Liver (tissue), 3 donors: ENCODE measurements around the gene XCR1.

Source experiments
- EGR1 ChIP-seq, 2 donors: IDR thresholded peaks; 2 replicates each; pipeline ENCODE4 v1.6.1; 2016 to 2018; ENCODE audit warnings: antibody characterized with exemption in 2 of 2, low read depth in 2 of 2
- FOXA1 ChIP-seq: IDR thresholded peaks from 2 replicates; pipeline ENCODE4 v1.6.1; 2016; ENCODE audit warnings: antibody characterized with exemption
- GABPA ChIP-seq, 2 donors: IDR thresholded peaks in 1 of 2; conservative IDR thresholded peaks in 1 of 2; 2 replicates each; pipeline ENCODE4 v1.6.1; 2016; ENCODE audit warnings: antibody characterized with exemption in 2 of 2, mild to moderate bottlenecking in 1 of 2, moderate library complexity in 1 of 2
- HNF4A ChIP-seq, 2 donors: conservative IDR thresholded peaks; 2 replicates each; pipeline ENCODE4 v1.6.1; 2016; ENCODE audit warnings: antibody characterized with exemption in 2 of 2, mild to moderate bottlenecking in 2 of 2
- JUND ChIP-seq, 2 donors: IDR thresholded peaks; 2 replicates each; pipeline ENCODE4 v1.6.1; 2016; ENCODE audit warnings: antibody characterized with exemption in 2 of 2
- NR2F2 ChIP-seq: IDR thresholded peaks from 2 replicates; pipeline ENCODE4 v1.6.1; 2016; ENCODE audit warnings: antibody characterized with exemption
- RAD21 ChIP-seq, 2 donors: IDR thresholded peaks; 2 replicates each; pipeline ENCODE4 v1.6.1; 2016; ENCODE audit warnings: antibody characterized with exemption in 2 of 2, mild to moderate bottlenecking in 2 of 2
- SP1 ChIP-seq: IDR thresholded peaks from 2 replicates; pipeline ENCODE4 v1.6.1; 2018; ENCODE audit warnings: antibody characterized with exemption, mild to moderate bottlenecking
- TAF1 ChIP-seq: conservative IDR thresholded peaks from 2 replicates; pipeline ENCODE4 v1.6.1; 2016; ENCODE audit warnings: antibody characterized with exemption, mild to moderate bottlenecking
- YY1 ChIP-seq: IDR thresholded peaks from 2 replicates; pipeline ENCODE4 v1.6.1; 2016; ENCODE audit warnings: antibody characterized with exemption, mild to moderate bottlenecking
- TF ChIP-seq, protein P1 (sequence below): fragments of 150-350 bp; IDR thresholded peaks from 2 replicates; pipeline ENCODE4 v1.5.1; 2017; ENCODE audit warnings: improper control_type of control experiment, low read depth, low read length; ENCODE audit not compliant: missing input control
- TF ChIP-seq, protein P2 (sequence below): IDR thresholded peaks from 2 replicates; pipeline ENCODE4 v1.6.1; 2016; ENCODE audit warnings: antibody characterized with exemption
- TF ChIP-seq, protein P3 (sequence below): IDR thresholded peaks from 2 replicates; pipeline ENCODE4 v1.6.1; 2016; ENCODE audit warnings: antibody characterized with exemption
- donor health status: healthy.
- donor health status: healthy.

DNA sequence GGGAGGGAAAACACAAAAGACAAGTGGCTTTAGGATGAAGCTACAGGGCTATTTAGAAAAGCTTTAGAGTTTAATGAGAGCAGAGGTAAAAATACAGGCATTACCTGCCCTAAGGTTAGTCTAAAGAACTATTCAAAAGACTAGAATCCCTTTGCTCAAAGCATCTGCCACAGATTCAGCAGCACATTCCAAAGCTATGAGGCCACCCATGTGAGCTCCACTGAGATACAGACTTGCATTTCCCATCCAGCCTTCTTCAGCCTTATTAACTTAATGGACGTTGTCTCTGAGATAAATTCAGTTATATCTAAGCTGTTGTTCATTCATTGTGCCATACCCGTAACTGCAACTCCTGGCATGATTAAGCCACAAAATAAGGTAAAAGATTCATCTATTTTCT is 58.6 kb downstream of the XCR1 start:
- TF ChIP-seq, protein P1, sequence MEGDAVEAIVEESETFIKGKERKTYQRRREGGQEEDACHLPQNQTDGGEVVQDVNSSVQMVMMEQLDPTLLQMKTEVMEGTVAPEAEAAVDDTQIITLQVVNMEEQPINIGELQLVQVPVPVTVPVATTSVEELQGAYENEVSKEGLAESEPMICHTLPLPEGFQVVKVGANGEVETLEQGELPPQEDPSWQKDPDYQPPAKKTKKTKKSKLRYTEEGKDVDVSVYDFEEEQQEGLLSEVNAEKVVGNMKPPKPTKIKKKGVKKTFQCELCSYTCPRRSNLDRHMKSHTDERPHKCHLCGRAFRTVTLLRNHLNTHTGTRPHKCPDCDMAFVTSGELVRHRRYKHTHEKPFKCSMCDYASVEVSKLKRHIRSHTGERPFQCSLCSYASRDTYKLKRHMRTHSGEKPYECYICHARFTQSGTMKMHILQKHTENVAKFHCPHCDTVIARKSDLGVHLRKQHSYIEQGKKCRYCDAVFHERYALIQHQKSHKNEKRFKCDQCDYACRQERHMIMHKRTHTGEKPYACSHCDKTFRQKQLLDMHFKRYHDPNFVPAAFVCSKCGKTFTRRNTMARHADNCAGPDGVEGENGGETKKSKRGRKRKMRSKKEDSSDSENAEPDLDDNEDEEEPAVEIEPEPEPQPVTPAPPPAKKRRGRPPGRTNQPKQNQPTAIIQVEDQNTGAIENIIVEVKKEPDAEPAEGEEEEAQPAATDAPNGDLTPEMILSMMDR: no peak
- no peak for TF ChIP-seq NR2F2
- no peak for TF ChIP-seq TAF1
- no peak for TF ChIP-seq YY1
- no peak for TF ChIP-seq FOXA1
- no peak for TF ChIP-seq SP1
- no peak for TF ChIP-seq RAD21 (IDR thresholded peaks at IDR 0.05)
- no peak for TF ChIP-seq EGR1 (IDR thresholded peaks at IDR 0.05; ENCODE audit: low read depth in 2 of 2)
- no peak for TF ChIP-seq GABPA (IDR thresholded peaks at IDR 0.05 in 1 of 2, conservative IDR thresholded peaks at IDR 0.05 in 1 of 2)
- TF ChIP-seq JUND (IDR thresholded peaks at IDR 0.05): no peak
- TF ChIP-seq, protein P2, sequence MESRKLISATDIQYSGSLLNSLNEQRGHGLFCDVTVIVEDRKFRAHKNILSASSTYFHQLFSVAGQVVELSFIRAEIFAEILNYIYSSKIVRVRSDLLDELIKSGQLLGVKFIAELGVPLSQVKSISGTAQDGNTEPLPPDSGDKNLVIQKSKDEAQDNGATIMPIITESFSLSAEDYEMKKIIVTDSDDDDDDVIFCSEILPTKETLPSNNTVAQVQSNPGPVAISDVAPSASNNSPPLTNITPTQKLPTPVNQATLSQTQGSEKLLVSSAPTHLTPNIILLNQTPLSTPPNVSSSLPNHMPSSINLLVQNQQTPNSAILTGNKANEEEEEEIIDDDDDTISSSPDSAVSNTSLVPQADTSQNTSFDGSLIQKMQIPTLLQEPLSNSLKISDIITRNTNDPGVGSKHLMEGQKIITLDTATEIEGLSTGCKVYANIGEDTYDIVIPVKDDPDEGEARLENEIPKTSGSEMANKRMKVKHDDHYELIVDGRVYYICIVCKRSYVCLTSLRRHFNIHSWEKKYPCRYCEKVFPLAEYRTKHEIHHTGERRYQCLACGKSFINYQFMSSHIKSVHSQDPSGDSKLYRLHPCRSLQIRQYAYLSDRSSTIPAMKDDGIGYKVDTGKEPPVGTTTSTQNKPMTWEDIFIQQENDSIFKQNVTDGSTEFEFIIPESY: no peak
- TF ChIP-seq, protein P3, sequence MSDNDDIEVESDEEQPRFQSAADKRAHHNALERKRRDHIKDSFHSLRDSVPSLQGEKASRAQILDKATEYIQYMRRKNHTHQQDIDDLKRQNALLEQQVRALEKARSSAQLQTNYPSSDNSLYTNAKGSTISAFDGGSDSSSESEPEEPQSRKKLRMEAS: no peak
- no peak for TF ChIP-seq HNF4A (conservative IDR thresholded peaks at IDR 0.05)
